ENCODE results near the gene RCAN1. TPM values are rescaled to one million over a fixed set of nuclear protein-coding genes. Genes with fewer than 3 reads are reported as not detected.

RCAN1 gene
- total and polyA plus RNA-seq, 2 of the 13 experiments (the other 11 are each of a cell fraction or from before 2014, with no cell fraction given): 9.4 to 34.1 TPM

DNA sequence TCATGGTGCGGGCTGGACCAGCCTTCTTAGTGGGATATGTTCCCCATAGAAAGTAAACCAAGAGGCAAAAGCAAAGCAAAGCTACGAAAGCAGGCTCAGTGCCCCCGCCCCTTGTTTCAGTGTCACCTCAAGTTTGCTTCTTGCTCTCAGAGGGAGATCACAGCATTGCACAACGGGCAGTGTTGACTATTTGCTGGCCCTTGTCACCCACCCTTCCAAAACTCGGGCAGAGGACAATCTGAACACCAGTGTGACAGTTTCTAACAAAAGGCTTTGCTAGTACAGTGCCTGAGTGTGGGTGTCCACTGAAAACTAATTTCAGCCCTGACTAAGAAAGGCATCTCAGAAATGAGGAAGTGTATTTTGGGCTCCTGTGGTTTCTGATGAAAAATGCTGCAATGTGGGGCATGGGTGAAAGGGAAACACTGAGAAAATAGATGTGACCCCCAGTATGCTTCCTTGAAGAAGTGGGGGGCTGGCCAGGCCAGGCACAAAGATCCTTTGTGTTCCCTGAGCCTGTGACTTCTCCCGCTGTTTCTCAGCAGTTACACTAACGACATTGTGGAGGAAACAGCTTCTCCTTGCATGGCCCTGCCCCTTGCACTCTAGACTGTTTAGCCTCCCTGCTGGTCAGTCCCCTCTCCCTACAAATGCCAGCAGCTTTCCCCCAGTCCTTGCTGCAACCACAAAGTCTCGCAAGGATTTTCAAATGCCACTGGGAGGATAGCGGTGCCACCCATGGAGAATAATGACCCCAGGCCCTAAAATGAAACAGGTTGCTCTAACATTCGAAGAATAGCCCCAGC is 69.6 kb downstream of the RCAN1 start (continued):
- TF ChIP-seq, protein P1, sequence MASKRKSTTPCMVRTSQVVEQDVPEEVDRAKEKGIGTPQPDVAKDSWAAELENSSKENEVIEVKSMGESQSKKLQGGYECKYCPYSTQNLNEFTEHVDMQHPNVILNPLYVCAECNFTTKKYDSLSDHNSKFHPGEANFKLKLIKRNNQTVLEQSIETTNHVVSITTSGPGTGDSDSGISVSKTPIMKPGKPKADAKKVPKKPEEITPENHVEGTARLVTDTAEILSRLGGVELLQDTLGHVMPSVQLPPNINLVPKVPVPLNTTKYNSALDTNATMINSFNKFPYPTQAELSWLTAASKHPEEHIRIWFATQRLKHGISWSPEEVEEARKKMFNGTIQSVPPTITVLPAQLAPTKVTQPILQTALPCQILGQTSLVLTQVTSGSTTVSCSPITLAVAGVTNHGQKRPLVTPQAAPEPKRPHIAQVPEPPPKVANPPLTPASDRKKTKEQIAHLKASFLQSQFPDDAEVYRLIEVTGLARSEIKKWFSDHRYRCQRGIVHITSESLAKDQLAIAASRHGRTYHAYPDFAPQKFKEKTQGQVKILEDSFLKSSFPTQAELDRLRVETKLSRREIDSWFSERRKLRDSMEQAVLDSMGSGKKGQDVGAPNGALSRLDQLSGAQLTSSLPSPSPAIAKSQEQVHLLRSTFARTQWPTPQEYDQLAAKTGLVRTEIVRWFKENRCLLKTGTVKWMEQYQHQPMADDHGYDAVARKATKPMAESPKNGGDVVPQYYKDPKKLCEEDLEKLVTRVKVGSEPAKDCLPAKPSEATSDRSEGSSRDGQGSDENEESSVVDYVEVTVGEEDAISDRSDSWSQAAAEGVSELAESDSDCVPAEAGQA (IDR thresholded peaks at IDR 0.05; ENCODE audit: low read depth): no peak
- TF ChIP-seq, protein P1 (CRISPR knock-in tag; IDR thresholded peaks at IDR 0.05; ENCODE audit: borderline replicate concordance): no peak
- TF ChIP-seq, protein P2, sequence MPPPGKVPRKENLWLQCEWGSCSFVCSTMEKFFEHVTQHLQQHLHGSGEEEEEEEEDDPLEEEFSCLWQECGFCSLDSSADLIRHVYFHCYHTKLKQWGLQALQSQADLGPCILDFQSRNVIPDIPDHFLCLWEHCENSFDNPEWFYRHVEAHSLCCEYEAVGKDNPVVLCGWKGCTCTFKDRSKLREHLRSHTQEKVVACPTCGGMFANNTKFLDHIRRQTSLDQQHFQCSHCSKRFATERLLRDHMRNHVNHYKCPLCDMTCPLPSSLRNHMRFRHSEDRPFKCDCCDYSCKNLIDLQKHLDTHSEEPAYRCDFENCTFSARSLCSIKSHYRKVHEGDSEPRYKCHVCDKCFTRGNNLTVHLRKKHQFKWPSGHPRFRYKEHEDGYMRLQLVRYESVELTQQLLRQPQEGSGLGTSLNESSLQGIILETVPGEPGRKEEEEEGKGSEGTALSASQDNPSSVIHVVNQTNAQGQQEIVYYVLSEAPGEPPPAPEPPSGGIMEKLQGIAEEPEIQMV (CRISPR knock-in tag; IDR thresholded peaks at IDR 0.05; ENCODE audit: low read depth): peak; percentile 60; the same call in 1 of the 2 replicates
- TF ChIP-seq MAF1 (CRISPR knock-in tag; IDR thresholded peaks at IDR 0.05; ENCODE audit: borderline replicate concordance): no peak
- TF ChIP-seq FOSL1 (CRISPR knock-in tag; IDR thresholded peaks at IDR 0.05; ENCODE audit: borderline replicate concordance): no peak
- TF ChIP-seq KDM4B (CRISPR knock-in tag; IDR thresholded peaks at IDR 0.05): no peak
- TF ChIP-seq FOSL2 (CRISPR knock-in tag; IDR thresholded peaks at IDR 0.05): peak; percentile 18; the same call in 1 of the 2 replicates
- TF ChIP-seq, protein P3, sequence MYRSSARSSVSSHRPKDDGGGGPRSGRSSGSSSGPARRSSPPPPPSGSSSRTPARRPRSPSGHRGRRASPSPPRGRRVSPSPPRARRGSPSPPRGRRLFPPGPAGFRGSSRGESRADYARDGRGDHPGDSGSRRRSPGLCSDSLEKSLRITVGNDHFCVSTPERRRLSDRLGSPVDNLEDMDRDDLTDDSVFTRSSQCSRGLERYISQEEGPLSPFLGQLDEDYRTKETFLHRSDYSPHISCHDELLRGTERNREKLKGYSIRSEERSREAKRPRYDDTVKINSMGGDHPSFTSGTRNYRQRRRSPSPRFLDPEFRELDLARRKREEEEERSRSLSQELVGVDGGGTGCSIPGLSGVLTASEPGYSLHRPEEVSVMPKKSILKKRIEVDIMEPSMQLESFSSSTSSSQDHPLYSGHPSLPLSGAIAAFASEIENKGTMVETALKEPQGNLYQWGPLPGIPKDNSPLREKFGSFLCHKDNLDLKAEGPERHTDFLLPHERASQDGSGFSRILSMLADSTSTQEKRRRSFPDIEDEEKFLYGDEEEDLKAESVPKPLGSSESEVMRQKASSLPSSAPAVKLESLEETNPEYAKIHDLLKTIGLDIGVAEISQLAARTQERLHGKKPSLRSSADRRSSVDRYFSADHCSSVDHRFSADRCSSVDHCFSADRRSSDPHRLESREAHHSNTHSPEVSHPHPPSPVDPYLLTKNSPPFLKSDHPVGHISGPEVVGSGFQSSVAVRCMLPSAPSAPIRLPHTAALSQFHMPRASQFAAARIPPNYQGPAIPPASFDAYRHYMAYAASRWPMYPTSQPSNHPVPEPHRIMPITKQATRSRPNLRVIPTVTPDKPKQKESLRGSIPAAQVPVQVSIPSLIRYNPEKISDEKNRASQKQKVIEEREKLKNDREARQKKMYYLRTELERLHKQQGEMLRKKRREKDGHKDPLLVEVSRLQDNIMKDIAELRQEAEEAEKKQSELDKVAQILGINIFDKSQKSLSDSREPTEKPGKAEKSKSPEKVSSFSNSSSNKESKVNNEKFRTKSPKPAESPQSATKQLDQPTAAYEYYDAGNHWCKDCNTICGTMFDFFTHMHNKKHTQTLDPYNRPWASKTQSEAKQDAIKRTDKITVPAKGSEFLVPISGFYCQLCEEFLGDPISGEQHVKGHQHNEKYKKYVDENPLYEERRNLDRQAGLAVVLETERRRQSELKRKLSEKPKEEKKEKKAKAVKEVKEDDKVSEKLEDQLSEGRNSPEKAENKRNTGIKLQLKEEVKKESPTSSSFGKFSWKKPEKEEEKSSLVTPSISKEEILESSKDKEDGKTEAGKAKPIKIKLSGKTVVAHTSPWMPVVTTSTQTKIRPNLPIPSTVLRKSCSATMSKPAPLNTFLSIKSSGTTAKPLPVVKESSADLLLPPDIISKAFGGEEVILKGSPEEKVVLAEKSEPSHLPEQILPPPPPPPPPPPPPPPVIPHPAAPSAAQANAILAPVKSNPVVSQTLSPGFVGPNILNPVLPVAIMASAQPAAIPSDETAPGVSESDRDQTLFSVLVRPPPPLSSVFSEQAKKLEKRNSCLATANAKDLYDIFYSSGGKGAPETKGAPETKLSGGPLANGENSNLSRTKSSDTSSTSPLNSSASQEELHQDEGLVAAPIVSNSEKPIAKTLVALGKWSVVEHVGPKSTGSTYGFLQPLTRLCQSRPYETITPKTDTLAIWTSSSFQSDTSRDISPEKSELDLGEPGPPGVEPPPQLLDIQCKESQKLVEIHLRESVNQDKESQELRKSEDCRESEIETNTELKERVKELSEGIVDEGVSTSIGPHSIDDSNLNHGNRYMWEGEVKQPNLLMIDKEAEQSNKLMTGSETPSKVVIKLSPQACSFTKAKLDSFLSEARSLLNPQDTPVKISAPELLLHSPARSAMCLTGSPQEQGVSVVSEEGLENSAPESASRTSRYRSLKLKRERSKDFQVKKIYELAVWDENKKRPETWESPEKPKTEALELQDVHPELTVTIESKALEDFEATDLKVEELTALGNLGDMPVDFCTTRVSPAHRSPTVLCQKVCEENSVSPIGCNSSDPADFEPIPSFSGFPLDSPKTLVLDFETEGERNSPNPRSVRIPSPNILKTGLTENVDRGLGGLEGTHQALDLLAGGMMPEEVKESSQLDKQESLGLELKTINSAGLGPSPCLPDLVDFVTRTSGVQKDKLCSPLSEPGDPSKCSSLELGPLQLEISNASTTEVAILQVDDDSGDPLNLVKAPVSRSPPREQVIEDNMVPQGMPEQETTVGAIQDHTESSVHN (CRISPR knock-in tag; IDR thresholded peaks at IDR 0.05): no peak
- TF ChIP-seq ZNF709 (CRISPR knock-in tag; IDR thresholded peaks at IDR 0.05): no peak
- TF ChIP-seq SALL1 (CRISPR knock-in tag; IDR thresholded peaks at IDR 0.05): no peak; the same call in 1 of the 2 replicates
- no peak for TF ChIP-seq ZNF44 (CRISPR knock-in tag; IDR thresholded peaks at IDR 0.05)
- TF ChIP-seq ZFAT (CRISPR knock-in tag; conservative IDR thresholded peaks at IDR 0.05): no peak
- TF ChIP-seq ZNF33B (CRISPR knock-in tag; IDR thresholded peaks at IDR 0.05): no peak

All from HepG2 (cell line).